IMR-90 (cell line): ENCODE measurements around the gene COL28A1. TPM values are rescaled to one million over a fixed set of nuclear protein-coding genes. Genes with fewer than 3 reads are reported as not detected.
A peak's percentile ranks its signal among the peaks of the same experiment; 100 is the strongest.

ENCODE experiments used
- ATAC-seq: fragments of 200-7000 bp; cut with Tn5 transposase; 2 replicates; pipeline ENCODE4 v1.9.1; 2020; ENCODE audit warnings: low read depth, mild to moderate bottlenecking, moderate library complexity
- BruUV-seq: library from RNA; stranded (reverse); fragments of 400-500 nt; replicated peaks from 2 replicates; lab custom pipeline; 2021; lab: Mats Ljungman, UMichigan
- CTCF ChIA-PET: fragments of 300-600 bp; formaldehyde crosslinking; extraction: SDS; loops from one replicate; lab custom pipeline; 2021; ENCODE audit warnings: antibody characterized with exemption; lab: Yijun Ruan, JAX
- POLR2A ChIA-PET: fragments of 300-600 bp; sonication (Branson Sonifier 250); formaldehyde crosslinking; loops from one replicate; lab custom pipeline; 2022; ENCODE audit warnings: antibody characterized with exemption; ENCODE audit not compliant: unreplicated experiment; lab: Charles Lee
- DNase-seq: peaks from one replicate; pipeline ENCODE4 v3.0.0; 2013
- H2AFZ ChIP-seq: replicated peaks from 2 replicates; pipeline ENCODE3; 2013; ENCODE audit warnings: low read length, mild to moderate bottlenecking; ENCODE audit not compliant: poor library complexity
- H2AK5ac ChIP-seq: 2 replicates; pipeline ENCODE4 v1.6.1; 2013; ENCODE audit warnings: low read depth, low read length, inconsistent platforms
- H2AK9ac ChIP-seq: replicated peaks from 2 replicates; pipeline ENCODE3; 2013; ENCODE audit warnings: mild to moderate bottlenecking, low read depth, low read length, moderate library complexity; ENCODE audit not compliant: poor library complexity
- H2BK120ac ChIP-seq: 2 replicates; pipeline ENCODE4 v1.6.1; 2013; ENCODE audit warnings: low read depth, low read length, inconsistent platforms
- H2BK15ac ChIP-seq: 3 replicates; pipeline ENCODE4 v1.6.1; 2013; ENCODE audit warnings: low read depth, low read length, inconsistent platforms
- H2BK20ac ChIP-seq: 2 replicates; pipeline ENCODE4 v1.6.1; 2013; ENCODE audit warnings: low read depth, mild to moderate bottlenecking, inconsistent platforms, low read length, moderate library complexity
- H2BK5ac ChIP-seq: 2 replicates; pipeline ENCODE4 v1.6.1; 2013; ENCODE audit warnings: mild to moderate bottlenecking, low read depth, low read length, inconsistent platforms; ENCODE audit not compliant: poor library complexity, severe bottlenecking
- H3K14ac ChIP-seq: replicated peaks from 2 replicates; pipeline ENCODE4 v1.6.1; 2013; ENCODE audit warnings: low read depth, low read length, inconsistent platforms
- H3K18ac ChIP-seq: 2 replicates; pipeline ENCODE4 v1.6.1; 2013; ENCODE audit warnings: low read depth, low read length, control low read depth
- H3K23ac ChIP-seq: 2 replicates; pipeline ENCODE4 v1.6.1; 2013; ENCODE audit warnings: low read depth, low read length, inconsistent platforms
- H3K27ac ChIP-seq: 2 replicates; pipeline ENCODE4 v1.5.1; 2013; ENCODE audit warnings: mild to moderate bottlenecking, control low read depth, low read length; ENCODE audit not compliant: insufficient read depth
- H3K27me3 ChIP-seq: 2 replicates; pipeline ENCODE4 v1.6.1; 2013; ENCODE audit warnings: low read length; ENCODE audit not compliant: control insufficient read depth, insufficient read depth
- H3K36me3 ChIP-seq: 2 replicates; pipeline ENCODE4 v1.6.1; 2013; ENCODE audit warnings: low read length, mixed read lengths; ENCODE audit not compliant: control insufficient read depth, insufficient read depth
- H3K4ac ChIP-seq: 2 replicates; pipeline ENCODE4 v1.6.1; 2013; ENCODE audit warnings: low read depth, low read length, inconsistent platforms
- H3K4me1 ChIP-seq: 2 replicates; pipeline ENCODE4 v1.6.1; 2013; ENCODE audit warnings: low read length, mixed read lengths; ENCODE audit not compliant: control insufficient read depth, insufficient read depth
- H3K4me2 ChIP-seq: 2 replicates; pipeline ENCODE4 v1.6.1; 2013; ENCODE audit warnings: low read depth, mild to moderate bottlenecking, control low read depth, low read length, moderate library complexity
- H3K4me3 ChIP-seq: 2 replicates; pipeline ENCODE4 v1.5.1; 2013; ENCODE audit warnings: low read depth, mild to moderate bottlenecking, control low read depth, low read length, moderate library complexity; ENCODE audit not compliant: insufficient read depth
- H3K56ac ChIP-seq: 2 replicates; pipeline ENCODE4 v1.6.1; 2013; ENCODE audit warnings: low read length, inconsistent platforms; ENCODE audit not compliant: insufficient read depth; ENCODE audit errors: extremely low read depth
- H3K79me1 ChIP-seq, 2 experiments: 2 replicates each; pipeline ENCODE4 v1.6.1; 2013; ENCODE audit warnings: low read length in 2 of 2, inconsistent platforms in 1 of 2, low read depth in 1 of 2
- H3K9ac ChIP-seq: 2 replicates; pipeline ENCODE4 v1.6.1; 2013; ENCODE audit warnings: low read depth, low read length, control low read depth
- H3K9me1 ChIP-seq: 2 replicates; pipeline ENCODE4 v1.6.1; 2013; ENCODE audit warnings: low read length, inconsistent platforms; ENCODE audit not compliant: insufficient read depth
- H3K9me3 ChIP-seq: 2 replicates; pipeline ENCODE4 v1.6.1; 2013; ENCODE audit warnings: low read length; ENCODE audit not compliant: control insufficient read depth, insufficient read depth
- H4K20me1 ChIP-seq: 2 replicates; pipeline ENCODE4 v1.6.1; 2013; ENCODE audit warnings: low read length, inconsistent platforms; ENCODE audit not compliant: insufficient read depth
- H4K5ac ChIP-seq: 2 replicates; pipeline ENCODE4 v1.6.1; 2013; ENCODE audit warnings: mild to moderate bottlenecking, low read depth, low read length, control low read depth
- H4K8ac ChIP-seq, 2 experiments: 2 replicates each; pipeline ENCODE4 v1.6.1; 2013; ENCODE audit warnings: low read depth in 2 of 2, low read length in 2 of 2, control low read depth in 1 of 2, inconsistent platforms in 1 of 2
- H4K91ac ChIP-seq: 2 replicates; pipeline ENCODE4 v1.6.1; 2013; ENCODE audit warnings: low read depth, low read length, inconsistent platforms; ENCODE audit not compliant: insufficient read depth
- MAZ ChIP-seq: IDR thresholded peaks from 2 replicates; pipeline ENCODE4 v1.6.1; 2012; ENCODE audit warnings: low read depth, mild to moderate bottlenecking, low read length, improper control_type of control experiment, moderate library complexity, borderline replicate concordance
- POLR2A ChIP-seq: IDR thresholded peaks from 2 replicates; pipeline ENCODE4 v1.6.1; 2012; ENCODE audit warnings: mild to moderate bottlenecking, low read depth, low read length
- WGBS, 2 experiments: methylation state at CpG; one replicate each; pipeline versions ENCODE4 v1.1.5 to v1.1.7; 2013; ENCODE audit warnings: missing lambda C conversion rate in 2 of 2; ENCODE audit not compliant: insufficient read length in 1 of 2; ENCODE audit errors: extremely low coverage in 2 of 2; 5-methylcytosine and 5-hydroxymethylcytosine counted together
- dilution Hi-C: fragments of 300-500 bp; cut with HindIII; formaldehyde crosslinking; loops from one replicate; pipeline ENCODE4 v1.14.3; 2018; ENCODE audit warnings: low sequenced_read_pairs; ENCODE audit not compliant: unreplicated experiment
- in situ Hi-C: fragments of 300-500 bp; cut with MboI; formaldehyde crosslinking; loops from 3 replicates; pipeline ENCODE4 v1.14.3; 2019; ENCODE audit warnings: low sequenced_read_pairs, inconsistent platforms, mixed read lengths
- intact Hi-C: fragments of 100-400 bp; cut with micrococcal nuclease; formaldehyde crosslinking; loops from 2 replicates; pipeline ENCODE4 v1.10.0; 2022
- polyA plus RNA-seq, 3 experiments: library from polyadenylated mRNA; depleted of rRNA; stranded (reverse); fragments of >200 nt; gene quantifications; 2 replicates each; pipeline ENCODE4 v1.2.3, GENCODE V29; 2012; ENCODE audit warnings: low replicate concordance in 1 of 3
- total RNA-seq: library from RNA; depleted of rRNA; stranded (reverse); fragments of >200 nt; gene quantifications from 2 replicates; pipeline ENCODE4 v1.2.3, GENCODE V29; 2012

COL28A1 gene
- total and polyA plus RNA-seq, 2 of the 4 experiments (the other 2 are of a cell fraction) = under 0.01 to 0.05 TPM

- Histone ChIP-seq H2AK5ac (no peak overlapping the region), H3K27ac (no peak overlapping the region), H3K27me3 (no peaks in the 10 kb centered on the region), H3K9ac (peak overlapping the region; percentile 3; the same call in 1 of the 2 replicates), H4K8ac (peak overlapping the region; percentile 85 to 96), H3K4me1 (peaks cover 4% of the 10 kb centered on the region), H3K14ac (no peak overlapping the region), H3K36me3 (no peaks in the 10 kb centered on the region; the same call in 1 of the 2 replicates), H2AK9ac (peak overlapping the region; percentile 19), H3K18ac (no peak overlapping the region), H2BK120ac (no peak overlapping the region), H3K79me1 (peaks cover 17 to 33% of the 10 kb centered on the region in 2 experiments), H2BK20ac (no peak overlapping the region), H2BK15ac (peak overlapping the region; percentile 37; the same call in 1 of the 3 replicates), H3K4me2 (peak overlapping the region; percentile 29; the same call in 1 of the 2 replicates), H2AFZ (peak overlapping the region; percentile 93), H4K5ac (peak overlapping the region; percentile 83), H3K23ac (no peak overlapping the region), H3K9me3 (no peaks in the 10 kb centered on the region), H4K20me1 (no peaks in the 10 kb centered on the region), H4K91ac (no peak overlapping the region; the same call in 1 of the 2 replicates), H3K4ac (no peak overlapping the region; the same call in 1 of the 2 replicates), H2BK5ac (no peak overlapping the region), H3K56ac (no peak overlapping the region), H3K9me1 (peaks cover 11% of the 10 kb centered on the region; the same call in 1 of the 2 replicates), H3K4me3 (peak overlapping the region; percentile 95; the same call in 1 of the 2 replicates)
- in situ Hi-C loops (no loop called here), intact Hi-C loops (no loop called here), dilution Hi-C loops (no loop called here)
- POLR2A ChIA-PET = interaction anchor here (0.6 kb wide), 1 partner anchor 191 kb away, joined by 4 read pairs; no protein-coding TSS in a partner anchor
- no TSS peak for BruUV-seq
- WGBS, 2 experiments = 96% methylated on average over 14 of the region's 26 CpGs; no CpG with 5 or more reads in 1 of the 2 experiments
- CTCF ChIA-PET = interaction anchor here (0.6 kb wide), 1 partner anchor 32 kb away, joined by 5 read pairs; no protein-coding TSS in a partner anchor
- ATAC-seq = no peak
- TF ChIP-seq MAZ = no peak
- TF ChIP-seq POLR2A = no peak
- no peak for DNase-seq
Measured at GRCh38 chr7:7565746-7566650, 30.3 kb upstream of the COL28A1 start.
